Measurements from ENCODE around the gene KIF26A. TPM values are rescaled to one million over a fixed set of nuclear protein-coding genes. Genes with fewer than 3 reads are reported as not detected.

The KIF26A gene
- polyA plus RNA-seq, 1 of the 3 experiments (the other 2 are of a cell fraction) = 1.7 TPM

DNA sequence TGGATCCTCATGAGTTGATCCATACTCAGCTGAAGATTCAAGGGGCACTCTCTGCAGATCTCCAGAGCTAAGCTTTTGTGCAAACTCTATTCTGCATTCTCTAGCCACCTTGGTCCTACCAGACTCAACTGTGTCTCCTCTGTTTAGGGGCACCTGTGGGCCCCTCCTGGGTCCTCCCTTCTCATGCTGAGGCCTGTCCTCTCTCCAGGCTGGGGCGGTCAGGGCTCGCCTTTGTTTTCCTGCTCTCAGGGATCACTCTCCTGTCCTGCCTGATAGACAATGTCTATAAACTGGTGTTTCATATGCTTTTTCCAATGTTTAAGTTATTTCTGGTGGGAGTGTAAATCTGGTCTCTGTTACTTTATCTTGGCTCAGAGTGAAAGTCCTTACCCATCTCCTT is 11.6 kb upstream of the KIF26A start (continued):
- TF ChIP-seq REST (IDR thresholded peaks at IDR 0.05; ENCODE audit: low read depth, low read length) (no peak), CHD2 (IDR thresholded peaks at IDR 0.05; ENCODE audit: low read length, partially characterized antibody) (no peak), MXI1 (IDR thresholded peaks at IDR 0.05; ENCODE audit: low read depth, low read length) (no peak), JUND (IDR thresholded peaks at IDR 0.05) (no peak), RXRA (IDR thresholded peaks at IDR 0.05; ENCODE audit: borderline replicate concordance, low read depth) (no peak), MAX (IDR thresholded peaks at IDR 0.05; ENCODE audit: low read depth) (no peak), FOXJ3 (CRISPR knock-in tag; IDR thresholded peaks at IDR 0.05) (no peak), USF2 (IDR thresholded peaks at IDR 0.05; ENCODE audit: borderline replicate concordance, low read depth, low read length) (no peak)

- CTCF ChIA-PET = interaction anchor here (1.0 to 9.7 kb wide), 7 partner anchors 8 to 437 kb away, joined by 3 to 166 read pairs (median 5); no protein-coding TSS in a partner anchor
- POLR2A ChIA-PET = no interaction called here
Measured at GRCh38 chr14:104128981-104129380, 9.4 kb upstream of the KIF26A start.

More at GRCh38 chr14:104128981-104129380, 9.4 kb upstream of the KIF26A start:
- Histone ChIP-seq H3K9me2 (no peaks in the 10 kb centered on the region), H2AFZ (ENCODE audit: low read depth) (no peak overlapping the region), H4K20me1 (ENCODE audit: insufficient read depth) (no peaks in the 10 kb centered on the region), H3K4me3 (ENCODE audit: low read depth in 2 of 2, low read length in 1 of 2) (no peak overlapping the region), H3K4me2 (no peak overlapping the region), H3F3A (replicated peaks; ENCODE audit: insufficient read depth) (no peaks in the 10 kb centered on the region), H3K36me3 (replicated peaks in 1 of 2; ENCODE audit: control insufficient read depth in 1 of 2, insufficient read depth in 2 of 2, low read length in 1 of 2) (no peaks in the 10 kb centered on the region), H3K27ac (ENCODE audit: low read depth in 2 of 2, low read length in 1 of 2) (no peak overlapping the region), H3K79me2 (ENCODE audit: insufficient read depth) (no peaks in the 10 kb centered on the region), H3K4me1 (ENCODE audit: control insufficient read depth in 1 of 2, insufficient read depth in 2 of 2, low read depth in 1 of 2, low read length in 1 of 2) (peaks cover 0 to 5% of the 10 kb centered on the region in 2 experiments; a peak in 1 of 4 replicates), H3K9ac (no peak overlapping the region), H3K27me3 (ENCODE audit: insufficient read depth) (no peaks in the 10 kb centered on the region), H3K9me3 (peaks cover 13% of the 10 kb centered on the region)
- WGBS (ENCODE audit: low lambda C conversion rate) = 84% methylated on average over 1 of the region's 1 CpG
- DNase-seq = no peak
- TF ChIP-seq NFIC (IDR thresholded peaks at IDR 0.05; ENCODE audit: borderline replicate concordance) (no peak), NRF1 (IDR thresholded peaks at IDR 0.05; ENCODE audit: low read depth, low read length) (no peak), GABPA (IDR thresholded peaks at IDR 0.05; ENCODE audit: low read depth) (no peak), RAD21 (IDR thresholded peaks at IDR 0.05; ENCODE audit: low read length) (no peak), CHD2 (IDR thresholded peaks at IDR 0.05; ENCODE audit: low read length, partially characterized antibody) (no peak), MEF2A (IDR thresholded peaks at IDR 0.05; ENCODE audit: borderline replicate concordance, low read depth) (no peak), YY1 (IDR thresholded peaks at IDR 0.05; ENCODE audit: low read depth) (no peak), USF2 (IDR thresholded peaks at IDR 0.05; ENCODE audit: borderline replicate concordance, low read depth, low read length) (no peak), FOXJ3 (CRISPR knock-in tag; IDR thresholded peaks at IDR 0.05) (no peak), TAF1 (IDR thresholded peaks at IDR 0.05; ENCODE audit: borderline replicate concordance, low read depth, low read length) (no peak), TCF12 (IDR thresholded peaks at IDR 0.05) (no peak)
- TF ChIP-seq, protein P1, sequence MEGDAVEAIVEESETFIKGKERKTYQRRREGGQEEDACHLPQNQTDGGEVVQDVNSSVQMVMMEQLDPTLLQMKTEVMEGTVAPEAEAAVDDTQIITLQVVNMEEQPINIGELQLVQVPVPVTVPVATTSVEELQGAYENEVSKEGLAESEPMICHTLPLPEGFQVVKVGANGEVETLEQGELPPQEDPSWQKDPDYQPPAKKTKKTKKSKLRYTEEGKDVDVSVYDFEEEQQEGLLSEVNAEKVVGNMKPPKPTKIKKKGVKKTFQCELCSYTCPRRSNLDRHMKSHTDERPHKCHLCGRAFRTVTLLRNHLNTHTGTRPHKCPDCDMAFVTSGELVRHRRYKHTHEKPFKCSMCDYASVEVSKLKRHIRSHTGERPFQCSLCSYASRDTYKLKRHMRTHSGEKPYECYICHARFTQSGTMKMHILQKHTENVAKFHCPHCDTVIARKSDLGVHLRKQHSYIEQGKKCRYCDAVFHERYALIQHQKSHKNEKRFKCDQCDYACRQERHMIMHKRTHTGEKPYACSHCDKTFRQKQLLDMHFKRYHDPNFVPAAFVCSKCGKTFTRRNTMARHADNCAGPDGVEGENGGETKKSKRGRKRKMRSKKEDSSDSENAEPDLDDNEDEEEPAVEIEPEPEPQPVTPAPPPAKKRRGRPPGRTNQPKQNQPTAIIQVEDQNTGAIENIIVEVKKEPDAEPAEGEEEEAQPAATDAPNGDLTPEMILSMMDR (IDR thresholded peaks at IDR 0.05) = no peak

All from SK-N-SH (cell line).